GM12891 (cell line): Measurements from ENCODE around the gene TGFBI.

Source experiments
- POLR2A ChIP-seq: IDR thresholded peaks from 2 replicates; pipeline ENCODE4 v1.6.1; 2011; ENCODE audit warnings: low read depth, low read length, control low read depth
- POLR2AphosphoS5 ChIP-seq: IDR thresholded peaks from 2 replicates; pipeline ENCODE4 v1.6.1; 2011; ENCODE audit warnings: low read depth, low read length, control low read depth

GRCh38 chr5:136046246-136046645 lies 17.5 kb downstream of the TGFBI start:
- TF ChIP-seq POLR2AphosphoS5 (no peak), POLR2A (no peak)
